Neutrophil (primary cell): Measurements from ENCODE around the gene OR5A1.

Experiments used
- H3K27ac ChIP-seq: fragments of 200-600 bp; sonication (generic); 2 replicates; pipeline ENCODE4 v1.5.1; 2016; ENCODE audit warnings: mild to moderate bottlenecking, moderate library complexity
- H3K27me3 ChIP-seq: fragments of 200-600 bp; sonication (generic); 2 replicates; pipeline ENCODE4 v1.6.0; 2016; ENCODE audit warnings: mild to moderate bottlenecking
- H3K36me3 ChIP-seq: fragments of 200-600 bp; sonication (generic); 2 replicates; pipeline ENCODE4 v1.5.1; 2017
- H3K4me1 ChIP-seq, 2 experiments: fragments of 200-600 bp in 1 of 2; sonication (generic) in 1 of 2; 1 replicate in 1 of 2; 2 replicates in 1 of 2; pipeline versions ENCODE4 v1.5.1 to v1.6.1; 2013 to 2016; ENCODE audit warnings: low read depth in 1 of 2, low read length in 1 of 2, mild to moderate bottlenecking in 1 of 2, moderate library complexity in 1 of 2; ENCODE audit not compliant: control insufficient read depth in 1 of 2, insufficient read depth in 1 of 2
- H3K4me3 ChIP-seq, 2 experiments: fragments of 200-600 bp in 1 of 2; sonication (generic) in 1 of 2; 1 replicate in 1 of 2; 2 replicates in 1 of 2; pipeline ENCODE4 v1.5.1; 2013 to 2016; ENCODE audit warnings: low read depth in 1 of 2, low read length in 1 of 2, mild to moderate bottlenecking in 1 of 2, moderate library complexity in 1 of 2
- H3K9me3 ChIP-seq: fragments of 200-600 bp; sonication (generic); 2 replicates; pipeline ENCODE4 v1.5.1; 2016
- CTCF ChIP-seq: fragments of 200-600 bp; sonication (generic); IDR thresholded peaks from 2 replicates; pipeline ENCODE4 v1.5.1; 2016; ENCODE audit warnings: antibody characterized with exemption

Gene OR5A1

GRCh38 chr11:59436169-59436568, at the start of gene OR5A1:
Gene OR5A1 (plus strand): TSS chr11:59436469. CDS start chr11:59443169, 6,700 bp downstream.
- H3K4me3 ChIP-seq: no peak within 1 kb of the TSS
- H3K9me3 ChIP-seq: no peaks in the 10 kb centered on the region
- H3K4me1 ChIP-seq: no peaks in the 10 kb centered on the region
- H3K36me3 ChIP-seq: no peaks in the 10 kb centered on the region
- TF ChIP-seq CTCF: no peak
- no peak within 1 kb of the TSS for H3K27ac ChIP-seq
- H3K27me3 ChIP-seq: peaks cover 10% of the 10 kb centered on the region

GRCh38 chr11:59394186-59394585, 42.1 kb upstream of the OR5A1 start:
- Histone ChIP-seq H3K9me3 (no peaks in the 10 kb centered on the region), H3K27me3 (no peaks in the 10 kb centered on the region), H3K36me3 (no peaks in the 10 kb centered on the region), H3K4me3 (no peak overlapping the region), H3K4me1 (no peaks in the 10 kb centered on the region), H3K27ac (no peak overlapping the region)
- TF ChIP-seq CTCF: no peak

- Histone ChIP-seq H3K27ac (no peak overlapping the region), H3K27me3 (no peaks in the 10 kb centered on the region), H3K9me3 (peaks cover 5% of the 10 kb centered on the region), H3K4me3 (no peak overlapping the region), H3K4me1 (no peaks in the 10 kb centered on the region), H3K36me3 (no peaks in the 10 kb centered on the region)
- TF ChIP-seq CTCF: no peak
Measured at GRCh38 chr11:59400461-59401261, 35.6 kb upstream of the OR5A1 start.

- H3K4me1 ChIP-seq: no peaks in the 10 kb centered on the region
- no peak overlapping the region for H3K27ac ChIP-seq
- H3K9me3 ChIP-seq: peaks cover 5% of the 10 kb centered on the region
- no peaks in the 10 kb centered on the region for H3K27me3 ChIP-seq
- no peak for TF ChIP-seq CTCF
- no peaks in the 10 kb centered on the region for H3K36me3 ChIP-seq
- no peak overlapping the region for H3K4me3 ChIP-seq
Measured at GRCh38 chr11:59401262-59401552, 35.1 kb upstream of the OR5A1 start.

GRCh38 chr11:59403546-59403945, 32.7 kb upstream of the OR5A1 start:
- TF ChIP-seq CTCF: no peak
- Histone ChIP-seq H3K36me3 (no peaks in the 10 kb centered on the region), H3K4me3 (no peak overlapping the region), H3K27ac (no peak overlapping the region), H3K27me3 (no peaks in the 10 kb centered on the region), H3K4me1 (no peaks in the 10 kb centered on the region), H3K9me3 (peaks cover 5% of the 10 kb centered on the region)
